Epithelial cell of proximal tubule (primary cell): ENCODE results near the gene PLEK. TPM values are rescaled to one million over a fixed set of nuclear protein-coding genes. Genes with fewer than 3 reads are reported as not detected.

Experiments
- DNase-seq: peaks from one replicate; pipeline ENCODE4 v3.0.0-alpha.2; 2011; ENCODE audit warnings: low read depth
- H3K4me3 ChIP-seq: 2 replicates; pipeline ENCODE4 v1.5.1; 2011; ENCODE audit warnings: low read depth, mild to moderate bottlenecking, low read length
- CTCF ChIP-seq: conservative IDR thresholded peaks from 2 replicates; pipeline ENCODE4 v1.5.1; 2012; ENCODE audit warnings: low read depth, mild to moderate bottlenecking, low read length
- total RNA-seq: library from RNA; depleted of rRNA; stranded (reverse); fragments of >200 nt; gene quantifications from 2 replicates; pipeline ENCODE4 v1.2.3, GENCODE V29; 2015

Gene PLEK
- total RNA-seq, 1 donor from 2014 or later, result not detected

- DNase-seq, result no peak
- no peak for TF ChIP-seq CTCF
- H3K4me3 ChIP-seq, result no peak overlapping the region
Measured at GRCh38 chr2:68420254-68420910, 55.3 kb downstream of the PLEK start.

- H3K4me3 ChIP-seq, result no peak overlapping the region
- no peak for TF ChIP-seq CTCF
- no peak for DNase-seq
Measured at GRCh38 chr2:68423966-68424650, 59.0 kb downstream of the PLEK start.

GRCh38 chr2:68425503-68425902 is 60.4 kb downstream of the PLEK start:
- DNase-seq, result no peak
- no peak for TF ChIP-seq CTCF
- H3K4me3 ChIP-seq, result no peak overlapping the region

- H3K4me3 ChIP-seq, result no peak overlapping the region
- no peak for TF ChIP-seq CTCF
- no peak for DNase-seq
Measured at GRCh38 chr2:68426446-68426845, 61.4 kb downstream of the PLEK start.

- H3K4me3 ChIP-seq, result no peak overlapping the region
- TF ChIP-seq CTCF, result no peak
- no peak for DNase-seq
Measured at GRCh38 chr2:68426848-68427579, 61.9 kb downstream of the PLEK start.

- TF ChIP-seq CTCF, result no peak
- no peak for DNase-seq
- no peak overlapping the region for H3K4me3 ChIP-seq
Measured at GRCh38 chr2:68428126-68428525, 63.0 kb downstream of the PLEK start.
